Measurements from ENCODE around the gene MAPK8IP3.
"Not testable (repeated sequence)": the region's sequence is repeated elsewhere in the genome, so short reads cannot be mapped to it uniquely, and the experiment has no call there.

MAPK8IP3 gene

GRCh38 chr16:1708083-1708767, 2.2 kb downstream of the MAPK8IP3 start:
- in situ Hi-C loops (cut with HindIII; ENCODE audit: low sequenced_read_pairs), result loop anchor here (10.0 kb wide), 1 partner anchor 57 kb away; no protein-coding TSS in a partner anchor

- in situ Hi-C loops (cut with HindIII; ENCODE audit: low sequenced_read_pairs), result loop anchor here (10.0 kb wide), 1 partner anchor 56 kb away; no protein-coding TSS in a partner anchor
These were observed 2.8 kb downstream of the MAPK8IP3 start for GRCh38 chr16:1708768-1709180.

- in situ Hi-C loops (cut with HindIII; ENCODE audit: low sequenced_read_pairs), result loop anchor here (10.0 kb wide), 1 partner anchor 55 kb away; no protein-coding TSS in a partner anchor
These were observed 3.4 kb downstream of the MAPK8IP3 start for GRCh38 chr16:1709356-1709755.

- in situ Hi-C loops (cut with HindIII; ENCODE audit: low sequenced_read_pairs), result no loop called here
These were observed 5.0 kb downstream of the MAPK8IP3 start for GRCh38 chr16:1710811-1711507.

GRCh38 chr16:1712791-1713261, 6.8 kb downstream of the MAPK8IP3 start:
- in situ Hi-C loops (cut with HindIII; ENCODE audit: low sequenced_read_pairs), result no loop called here

GRCh38 chr16:1713331-1713730, 7.3 kb downstream of the MAPK8IP3 start:
- in situ Hi-C loops (cut with HindIII; ENCODE audit: low sequenced_read_pairs), result no loop called here

- in situ Hi-C loops (cut with HindIII; ENCODE audit: low sequenced_read_pairs), result no loop called here
These were observed 7.9 kb downstream of the MAPK8IP3 start for GRCh38 chr16:1713933-1714332.

- in situ Hi-C loops (cut with HindIII; ENCODE audit: low sequenced_read_pairs), result no loop called here
These were observed 9.2 kb downstream of the MAPK8IP3 start for GRCh38 chr16:1715220-1715619.

- in situ Hi-C loops (cut with HindIII; ENCODE audit: low sequenced_read_pairs), result not testable (repeated sequence)
These were observed 12.2 kb downstream of the MAPK8IP3 start for GRCh38 chr16:1718236-1718635.

GRCh38 chr16:1719559-1720229, 13.7 kb downstream of the MAPK8IP3 start:
- in situ Hi-C loops (cut with HindIII; ENCODE audit: low sequenced_read_pairs), result not testable (repeated sequence)

- in situ Hi-C loops (cut with HindIII; ENCODE audit: low sequenced_read_pairs), result no loop called here
These were observed 15.4 kb downstream of the MAPK8IP3 start for GRCh38 chr16:1721372-1721771.

GRCh38 chr16:1723450-1724147, 17.6 kb downstream of the MAPK8IP3 start:
- in situ Hi-C loops (cut with HindIII; ENCODE audit: low sequenced_read_pairs), result no loop called here

GRCh38 chr16:1724491-1724890, 18.5 kb downstream of the MAPK8IP3 start:
- in situ Hi-C loops (cut with HindIII; ENCODE audit: low sequenced_read_pairs), result no loop called here

GRCh38 chr16:1726661-1727502, 20.9 kb downstream of the MAPK8IP3 start:
- in situ Hi-C loops (cut with HindIII; ENCODE audit: low sequenced_read_pairs), result no loop called here

- in situ Hi-C loops (cut with HindIII; ENCODE audit: low sequenced_read_pairs), result no loop called here
These were observed 21.9 kb downstream of the MAPK8IP3 start for GRCh38 chr16:1727651-1728624.

GRCh38 chr16:1729026-1729425, 23.0 kb downstream of the MAPK8IP3 start:
- in situ Hi-C loops (cut with HindIII; ENCODE audit: low sequenced_read_pairs), result no loop called here

GRCh38 chr16:1729445-1729844, 23.4 kb downstream of the MAPK8IP3 start:
- in situ Hi-C loops (cut with HindIII; ENCODE audit: low sequenced_read_pairs), result no loop called here

GRCh38 chr16:1731073-1731472, 25.1 kb downstream of the MAPK8IP3 start:
- in situ Hi-C loops (cut with HindIII; ENCODE audit: low sequenced_read_pairs), result no loop called here

GRCh38 chr16:1731603-1732002, 25.6 kb downstream of the MAPK8IP3 start:
- in situ Hi-C loops (cut with HindIII; ENCODE audit: low sequenced_read_pairs), result no loop called here
